Liver (tissue), 9 donors: ENCODE results near the gene HLCS. TPM values are rescaled to one million over a fixed set of nuclear protein-coding genes. Genes with fewer than 3 reads are reported as not detected.
A peak's percentile ranks its signal among the peaks of the same experiment; 100 is the strongest.

Experiments used
- DNase-seq: peaks from one replicate; pipeline ENCODE4 v3.0.0-alpha.2; 2017; ENCODE audit warnings: low spot score
- H3K27ac ChIP-seq, 2 donors: one replicate each; pipeline ENCODE4 v1.7.0; 2013; ENCODE audit warnings: inconsistent platforms in 2 of 2, low read length in 2 of 2, control low read depth in 1 of 2, low read depth in 1 of 2, mild to moderate bottlenecking in 1 of 2
- H3K27me3 ChIP-seq, 4 donors: one replicate each; pipeline versions ENCODE4 v1.6.1 to v1.7.0; 2013; ENCODE audit warnings: low read length in 3 of 4, inconsistent platforms in 1 of 4, mild to moderate bottlenecking in 1 of 4, moderate library complexity in 1 of 4; ENCODE audit not compliant: control insufficient read depth in 4 of 4, insufficient read depth in 4 of 4
- H3K36me3 ChIP-seq, 4 donors: one replicate each; pipeline versions ENCODE4 v1.6.1 to v1.7.0; 2013; ENCODE audit warnings: low read length in 3 of 4, mild to moderate bottlenecking in 3 of 4, low read depth in 1 of 4, moderate library complexity in 1 of 4; ENCODE audit not compliant: control insufficient read depth in 4 of 4, insufficient read depth in 3 of 4
- H3K4me1 ChIP-seq, 4 donors: one replicate each; pipeline versions ENCODE4 v1.6.1 to v1.7.0; 2013; ENCODE audit warnings: low read length in 3 of 4, mild to moderate bottlenecking in 3 of 4, moderate library complexity in 1 of 4; ENCODE audit not compliant: control insufficient read depth in 4 of 4, insufficient read depth in 4 of 4
- H3K4me3 ChIP-seq, 3 donors: one replicate each; pipeline versions ENCODE4 v1.6.1 to v1.7.0; 2013; ENCODE audit warnings: low read length in 3 of 3, control low read depth in 1 of 3, low read depth in 1 of 3, mild to moderate bottlenecking in 1 of 3
- H3K9ac ChIP-seq, 2 donors: one replicate each; pipeline ENCODE4 v1.7.0; 2013; ENCODE audit warnings: low read length in 2 of 2, mild to moderate bottlenecking in 2 of 2, moderate library complexity in 2 of 2, control low read depth in 1 of 2, low read depth in 1 of 2
- H3K9me3 ChIP-seq, 4 donors: one replicate each; pipeline versions ENCODE4 v1.6.1 to v1.7.0; 2013; ENCODE audit warnings: low read length in 3 of 4; ENCODE audit not compliant: control insufficient read depth in 4 of 4
- EGR1 ChIP-seq, 2 donors: IDR thresholded peaks; 2 replicates each; pipeline ENCODE4 v1.6.1; 2016 to 2018; ENCODE audit warnings: antibody characterized with exemption in 2 of 2, low read depth in 2 of 2
- FOXA1 ChIP-seq: IDR thresholded peaks from 2 replicates; pipeline ENCODE4 v1.6.1; 2016; ENCODE audit warnings: antibody characterized with exemption
- FOXA2 ChIP-seq: IDR thresholded peaks from 2 replicates; pipeline ENCODE4 v1.6.1; 2016; ENCODE audit warnings: antibody characterized with exemption
- GABPA ChIP-seq, 2 donors: IDR thresholded peaks in 1 of 2; conservative IDR thresholded peaks in 1 of 2; 2 replicates each; pipeline ENCODE4 v1.6.1; 2016; ENCODE audit warnings: antibody characterized with exemption in 2 of 2, mild to moderate bottlenecking in 1 of 2, moderate library complexity in 1 of 2
- HNF4A ChIP-seq, 2 donors: conservative IDR thresholded peaks; 2 replicates each; pipeline ENCODE4 v1.6.1; 2016; ENCODE audit warnings: antibody characterized with exemption in 2 of 2, mild to moderate bottlenecking in 2 of 2
- HNF4G ChIP-seq: IDR thresholded peaks from 2 replicates; pipeline ENCODE4 v1.6.1; 2016; ENCODE audit warnings: antibody characterized with exemption
- JUND ChIP-seq, 2 donors: IDR thresholded peaks; 2 replicates each; pipeline ENCODE4 v1.6.1; 2016; ENCODE audit warnings: antibody characterized with exemption in 2 of 2
- NR2F2 ChIP-seq: IDR thresholded peaks from 2 replicates; pipeline ENCODE4 v1.6.1; 2016; ENCODE audit warnings: antibody characterized with exemption
- RAD21 ChIP-seq, 2 donors: IDR thresholded peaks; 2 replicates each; pipeline ENCODE4 v1.6.1; 2016; ENCODE audit warnings: antibody characterized with exemption in 2 of 2, mild to moderate bottlenecking in 2 of 2
- RXRA ChIP-seq, 2 donors: IDR thresholded peaks; 2 replicates each; pipeline ENCODE4 v1.6.1; 2017 to 2018; ENCODE audit warnings: antibody characterized with exemption in 2 of 2, mild to moderate bottlenecking in 1 of 2
- TAF1 ChIP-seq: conservative IDR thresholded peaks from 2 replicates; pipeline ENCODE4 v1.6.1; 2016; ENCODE audit warnings: antibody characterized with exemption, mild to moderate bottlenecking
- YY1 ChIP-seq: IDR thresholded peaks from 2 replicates; pipeline ENCODE4 v1.6.1; 2016; ENCODE audit warnings: antibody characterized with exemption, mild to moderate bottlenecking
- WGBS: extraction: QIAGEN DNeasy Blood & Tissue Kit; methylation state at CpG from one replicate; pipeline ENCODE4 v1.1.7; 2013; 5-methylcytosine and 5-hydroxymethylcytosine counted together
- polyA plus RNA-seq, 2 donors: library from polyadenylated mRNA; stranded (reverse) in 1 of 2; unstranded in 1 of 2; fragments of 200-250 nt in 1 of 2; fragments of >200 nt in 1 of 2; fragmentation: Nextera tagmentation in 1 of 2; extraction: Ambion mirVana in 1 of 2; gene quantifications; one replicate each; pipeline versions ENCODE4 v1.2.1 to v1.2.3, GENCODE V29; 2013 to 2015
- total RNA-seq, 2 donors: library from RNA; depleted of rRNA; stranded (reverse); fragments of >200 nt; gene quantifications; one replicate each; pipeline ENCODE4 v1.2.3, GENCODE V29; 2014
- TF ChIP-seq, protein P1 (sequence below): fragments of 150-350 bp; IDR thresholded peaks from 2 replicates; pipeline ENCODE4 v1.5.1; 2017; ENCODE audit warnings: improper control_type of control experiment, low read depth, low read length; ENCODE audit not compliant: missing input control
- TF ChIP-seq, protein P2 (sequence below): IDR thresholded peaks from 2 replicates; pipeline ENCODE4 v1.6.1; 2016; ENCODE audit warnings: antibody characterized with exemption
- TF ChIP-seq, protein P3 (sequence below): IDR thresholded peaks from 2 replicates; pipeline ENCODE4 v1.6.1; 2016; ENCODE audit warnings: antibody characterized with exemption, mild to moderate bottlenecking
- donor health status: healthy.
- donor health status: healthy.
- donor health status: healthy.
- donor health status: healthy.
- donor health status: healthy.

The HLCS gene
- total and polyA plus RNA-seq, 4 donors: 6.6 to 22.5 (median 8.3) TPM

- TF ChIP-seq, protein P1, sequence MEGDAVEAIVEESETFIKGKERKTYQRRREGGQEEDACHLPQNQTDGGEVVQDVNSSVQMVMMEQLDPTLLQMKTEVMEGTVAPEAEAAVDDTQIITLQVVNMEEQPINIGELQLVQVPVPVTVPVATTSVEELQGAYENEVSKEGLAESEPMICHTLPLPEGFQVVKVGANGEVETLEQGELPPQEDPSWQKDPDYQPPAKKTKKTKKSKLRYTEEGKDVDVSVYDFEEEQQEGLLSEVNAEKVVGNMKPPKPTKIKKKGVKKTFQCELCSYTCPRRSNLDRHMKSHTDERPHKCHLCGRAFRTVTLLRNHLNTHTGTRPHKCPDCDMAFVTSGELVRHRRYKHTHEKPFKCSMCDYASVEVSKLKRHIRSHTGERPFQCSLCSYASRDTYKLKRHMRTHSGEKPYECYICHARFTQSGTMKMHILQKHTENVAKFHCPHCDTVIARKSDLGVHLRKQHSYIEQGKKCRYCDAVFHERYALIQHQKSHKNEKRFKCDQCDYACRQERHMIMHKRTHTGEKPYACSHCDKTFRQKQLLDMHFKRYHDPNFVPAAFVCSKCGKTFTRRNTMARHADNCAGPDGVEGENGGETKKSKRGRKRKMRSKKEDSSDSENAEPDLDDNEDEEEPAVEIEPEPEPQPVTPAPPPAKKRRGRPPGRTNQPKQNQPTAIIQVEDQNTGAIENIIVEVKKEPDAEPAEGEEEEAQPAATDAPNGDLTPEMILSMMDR: no peak
Measured at GRCh38 chr21:36856643-36857042, 109.8 kb downstream of the HLCS start (continued).

DNA sequence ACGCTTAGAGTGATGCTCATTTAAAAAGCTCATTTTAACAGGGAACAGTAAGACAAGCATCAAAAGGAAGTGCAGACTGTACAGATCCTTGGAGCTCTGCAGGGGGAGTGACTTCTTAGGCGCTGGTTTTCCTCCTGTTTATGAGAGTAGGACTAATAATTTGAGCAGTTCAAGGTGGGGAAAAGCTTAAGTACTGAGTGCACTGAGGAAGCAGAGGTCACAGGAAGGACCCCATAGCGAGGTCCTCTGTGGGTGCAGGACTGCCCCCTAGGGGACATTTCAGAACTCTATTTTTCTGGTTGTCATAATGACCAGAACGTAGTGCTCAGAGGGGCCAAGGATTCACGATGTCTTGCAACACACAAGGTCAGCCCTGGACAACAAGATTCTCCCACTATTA lies 112.1 kb downstream of the HLCS start:
- no peak overlapping the region for H3K27ac ChIP-seq
- H3K27me3 ChIP-seq: no peaks in the 10 kb centered on the region
- H3K4me3 ChIP-seq: no peak overlapping the region
- no peaks in the 10 kb centered on the region for H3K36me3 ChIP-seq
- 56% methylated on average over 5 of the region's 5 CpGs for WGBS
- TF ChIP-seq, protein P2, sequence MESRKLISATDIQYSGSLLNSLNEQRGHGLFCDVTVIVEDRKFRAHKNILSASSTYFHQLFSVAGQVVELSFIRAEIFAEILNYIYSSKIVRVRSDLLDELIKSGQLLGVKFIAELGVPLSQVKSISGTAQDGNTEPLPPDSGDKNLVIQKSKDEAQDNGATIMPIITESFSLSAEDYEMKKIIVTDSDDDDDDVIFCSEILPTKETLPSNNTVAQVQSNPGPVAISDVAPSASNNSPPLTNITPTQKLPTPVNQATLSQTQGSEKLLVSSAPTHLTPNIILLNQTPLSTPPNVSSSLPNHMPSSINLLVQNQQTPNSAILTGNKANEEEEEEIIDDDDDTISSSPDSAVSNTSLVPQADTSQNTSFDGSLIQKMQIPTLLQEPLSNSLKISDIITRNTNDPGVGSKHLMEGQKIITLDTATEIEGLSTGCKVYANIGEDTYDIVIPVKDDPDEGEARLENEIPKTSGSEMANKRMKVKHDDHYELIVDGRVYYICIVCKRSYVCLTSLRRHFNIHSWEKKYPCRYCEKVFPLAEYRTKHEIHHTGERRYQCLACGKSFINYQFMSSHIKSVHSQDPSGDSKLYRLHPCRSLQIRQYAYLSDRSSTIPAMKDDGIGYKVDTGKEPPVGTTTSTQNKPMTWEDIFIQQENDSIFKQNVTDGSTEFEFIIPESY: no peak
- TF ChIP-seq, protein P1: peak; percentile 27
- TF ChIP-seq TAF1: no peak
- TF ChIP-seq RAD21 (IDR thresholded peaks at IDR 0.05): peak; percentile 57 to 73
- H3K9ac ChIP-seq: no peak overlapping the region
- no peaks in the 10 kb centered on the region for H3K9me3 ChIP-seq
- DNase-seq: no peak
- peaks cover 7 to 21% (median 11%) of the 10 kb centered on the region in 4 donors for H3K4me1 ChIP-seq

GRCh38 chr21:36852864-36853263 lies 113.6 kb downstream of the HLCS start:
- no peak for DNase-seq
- TF ChIP-seq, protein P3, sequence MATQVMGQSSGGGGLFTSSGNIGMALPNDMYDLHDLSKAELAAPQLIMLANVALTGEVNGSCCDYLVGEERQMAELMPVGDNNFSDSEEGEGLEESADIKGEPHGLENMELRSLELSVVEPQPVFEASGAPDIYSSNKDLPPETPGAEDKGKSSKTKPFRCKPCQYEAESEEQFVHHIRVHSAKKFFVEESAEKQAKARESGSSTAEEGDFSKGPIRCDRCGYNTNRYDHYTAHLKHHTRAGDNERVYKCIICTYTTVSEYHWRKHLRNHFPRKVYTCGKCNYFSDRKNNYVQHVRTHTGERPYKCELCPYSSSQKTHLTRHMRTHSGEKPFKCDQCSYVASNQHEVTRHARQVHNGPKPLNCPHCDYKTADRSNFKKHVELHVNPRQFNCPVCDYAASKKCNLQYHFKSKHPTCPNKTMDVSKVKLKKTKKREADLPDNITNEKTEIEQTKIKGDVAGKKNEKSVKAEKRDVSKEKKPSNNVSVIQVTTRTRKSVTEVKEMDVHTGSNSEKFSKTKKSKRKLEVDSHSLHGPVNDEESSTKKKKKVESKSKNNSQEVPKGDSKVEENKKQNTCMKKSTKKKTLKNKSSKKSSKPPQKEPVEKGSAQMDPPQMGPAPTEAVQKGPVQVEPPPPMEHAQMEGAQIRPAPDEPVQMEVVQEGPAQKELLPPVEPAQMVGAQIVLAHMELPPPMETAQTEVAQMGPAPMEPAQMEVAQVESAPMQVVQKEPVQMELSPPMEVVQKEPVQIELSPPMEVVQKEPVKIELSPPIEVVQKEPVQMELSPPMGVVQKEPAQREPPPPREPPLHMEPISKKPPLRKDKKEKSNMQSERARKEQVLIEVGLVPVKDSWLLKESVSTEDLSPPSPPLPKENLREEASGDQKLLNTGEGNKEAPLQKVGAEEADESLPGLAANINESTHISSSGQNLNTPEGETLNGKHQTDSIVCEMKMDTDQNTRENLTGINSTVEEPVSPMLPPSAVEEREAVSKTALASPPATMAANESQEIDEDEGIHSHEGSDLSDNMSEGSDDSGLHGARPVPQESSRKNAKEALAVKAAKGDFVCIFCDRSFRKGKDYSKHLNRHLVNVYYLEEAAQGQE: no peak
- TF ChIP-seq, protein P2: no peak
- TF ChIP-seq HNF4A (conservative IDR thresholded peaks at IDR 0.05) (no peak), HNF4G (no peak), GABPA (IDR thresholded peaks at IDR 0.05 in 1 of 2, conservative IDR thresholded peaks at IDR 0.05 in 1 of 2) (no peak), YY1 (no peak), FOXA2 (no peak), NR2F2 (no peak), FOXA1 (no peak), RXRA (IDR thresholded peaks at IDR 0.05) (no peak), EGR1 (IDR thresholded peaks at IDR 0.05; ENCODE audit: low read depth in 2 of 2) (no peak), JUND (IDR thresholded peaks at IDR 0.05) (no peak)
- TF ChIP-seq, protein P1: no peak
- Histone ChIP-seq H3K4me1 (peaks cover 0 to 8% (median 0%) of the 10 kb centered on the region in 4 donors), H3K9me3 (no peaks in the 10 kb centered on the region), H3K27me3 (no peaks in the 10 kb centered on the region), H3K36me3 (no peaks in the 10 kb centered on the region), H3K4me3 (no peak overlapping the region), H3K9ac (no peak overlapping the region), H3K27ac (no peak overlapping the region)
- WGBS: 95% methylated on average over 4 of the region's 4 CpGs
